Spleen (tissue), 11 donors: ENCODE data around the gene ST7L. TPM values are rescaled to one million over a fixed set of nuclear protein-coding genes. Genes with fewer than 3 reads are reported as not detected.

ENCODE experiments used
- DNase-seq: peaks from one replicate; pipeline ENCODE4 v3.0.0-alpha.2; 2020
- H3K27ac ChIP-seq, 8 donors: fragments of 200-600 bp; sonication (generic) in 7 of 8; 1 replicate in 4 of 8; 2 replicates in 4 of 8; pipeline versions ENCODE4 v1.5.0 to v1.8.0; 2016 to 2021; ENCODE audit warnings: inconsistent platforms in 4 of 8, mild to moderate bottlenecking in 4 of 8, moderate library complexity in 1 of 8
- H3K27me3 ChIP-seq, 7 donors: fragments of 200-600 bp; sonication (generic) in 6 of 7; replicated peaks in 1 of 7; 1 replicate in 4 of 7; 2 replicates in 3 of 7; pipeline versions ENCODE4 v1.5.0 to v1.8.0; 2016 to 2021; ENCODE audit warnings: inconsistent platforms in 3 of 7, mild to moderate bottlenecking in 1 of 7
- H3K36me3 ChIP-seq, 6 donors: fragments of 200-600 bp; sonication (generic) in 5 of 6; 1 replicate in 4 of 6; 2 replicates in 2 of 6; pipeline versions ENCODE4 v1.5.0 to v1.8.0; 2016 to 2021; ENCODE audit warnings: inconsistent platforms in 2 of 6
- H3K4me1 ChIP-seq, 6 donors: fragments of 200-600 bp; sonication (generic) in 5 of 6; 1 replicate in 3 of 6; 2 replicates in 3 of 6; pipeline versions ENCODE4 v1.5.0 to v1.8.0; 2016 to 2021; ENCODE audit warnings: inconsistent platforms in 3 of 6
- H3K4me3 ChIP-seq, 8 donors: fragments of 200-600 bp; sonication (generic) in 7 of 8; 1 replicate in 4 of 8; 2 replicates in 4 of 8; pipeline versions ENCODE4 v1.5.0 to v1.8.0; 2016 to 2021; ENCODE audit warnings: inconsistent platforms in 4 of 8, mild to moderate bottlenecking in 4 of 8, moderate library complexity in 2 of 8
- H3K9me3 ChIP-seq, 8 donors: fragments of 200-600 bp; sonication (generic) in 7 of 8; 1 replicate in 4 of 8; 2 replicates in 4 of 8; pipeline versions ENCODE4 v1.5.0 to v1.8.0; 2016 to 2021; ENCODE audit warnings: inconsistent platforms in 4 of 8
- POLR2A ChIP-seq, 3 donors: fragments of 450-650 bp; IDR thresholded peaks; one replicate each; pipeline ENCODE4 v1.5.1; 2017; ENCODE audit warnings: antibody characterized with exemption in 3 of 3, mild to moderate bottlenecking in 1 of 3
- POLR2AphosphoS5 ChIP-seq, 3 donors: sonication (generic); formaldehyde crosslinking; IDR thresholded peaks; one replicate each; pipeline ENCODE4 v1.5.1; 2017; ENCODE audit warnings: antibody characterized with exemption in 3 of 3
- WGBS, 5 donors: extraction: QIAGEN DNeasy Blood & Tissue Kit in 3 of 5; methylation state at CpG; one replicate each; pipeline versions ENCODE4 v1.1.5 to v1.1.7; 2013 to 2018; 5-methylcytosine and 5-hydroxymethylcytosine counted together
- intact Hi-C: fragments of 100-400 bp; cut with DNase I; formaldehyde crosslinking; loops from one replicate; pipeline ENCODE4 v1.15.0; 2023; ENCODE audit warnings: low total_unique reads
- polyA plus RNA-seq, 3 donors: library from polyadenylated mRNA; stranded (reverse); fragments of 200-250 nt; gene quantifications; one replicate each; pipeline ENCODE4 v1.2.1, GENCODE V29; 2013
- total RNA-seq, 7 donors: library from RNA; depleted of rRNA in 3 of 7; stranded (reverse); fragments of >200 nt in 3 of 7; fragmentation: NEBNext Ultra II Directional in 4 of 7; extraction: Animal tissue kit (Norgen Biotek cat#: 25700) in 4 of 7; gene quantifications; one replicate each; pipeline versions ENCODE4 v1.1.0 to v1.2.1, GENCODE V29; 2016 to 2021
- TF ChIP-seq, protein P1 (sequence below), 11 experiments: fragments of 200-600 bp in 7 of 11; fragments of 450-650 bp in 4 of 11; sonication (generic) in 4 of 11; IDR thresholded peaks in 8 of 11; conservative IDR thresholded peaks in 3 of 11; 1 replicate in 7 of 11; 2 replicates in 4 of 11; pipeline versions ENCODE4 v1.4.0 to v1.8.0; 2016 to 2021; ENCODE audit warnings: antibody characterized with exemption in 11 of 11, inconsistent platforms in 4 of 11, mild to moderate bottlenecking in 1 of 11
- donor health status: healthy with polysubstance abuse.
- donor health status: DM: no; HTN: no; CAD: no; lungs with moderate emphysema.
- donor health status: DM: no; HTN: no; CAD: no.
- donor health status: Bipolar disorder and iron deficiency.
- donor health status: healthy.
- donor health status: DM: no; HTN: no; CAD: no.
- donor health status: DM: yes; HTN: yes; CAD: no.

Gene ST7L
- total and polyA plus RNA-seq, 10 donors, result 6.1 to 23.9 (median 18.6) TPM

DNA sequence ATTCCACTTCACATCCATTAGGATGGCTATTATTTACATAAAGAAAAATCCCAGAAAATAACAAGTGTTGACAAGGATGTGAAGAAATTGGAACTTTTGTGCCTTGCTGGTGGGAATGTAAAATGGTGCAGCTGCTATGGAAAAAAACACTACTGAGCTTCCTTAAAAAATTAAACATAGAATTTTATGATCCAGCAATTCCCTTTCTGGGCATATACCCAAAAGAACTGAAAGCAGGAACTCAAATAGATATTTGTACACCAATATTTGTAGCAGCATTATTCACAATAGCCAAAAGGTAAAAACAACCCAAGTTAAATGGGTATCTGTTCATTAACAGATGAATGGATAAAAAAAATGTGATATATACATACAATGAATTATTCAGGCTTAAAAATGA, 64.5 kb downstream of the ST7L start:
- intact Hi-C loops, result no loop called here
- no peak for DNase-seq
- H3K9me3 ChIP-seq, result no peaks in the 10 kb centered on the region
- H3K4me1 ChIP-seq, result no peaks in the 10 kb centered on the region
- no peaks in the 10 kb centered on the region for H3K27me3 ChIP-seq
- TF ChIP-seq POLR2A (IDR thresholded peaks at IDR 0.05) (no peak), POLR2AphosphoS5 (IDR thresholded peaks at IDR 0.05) (no peak)
- TF ChIP-seq, protein P1, sequence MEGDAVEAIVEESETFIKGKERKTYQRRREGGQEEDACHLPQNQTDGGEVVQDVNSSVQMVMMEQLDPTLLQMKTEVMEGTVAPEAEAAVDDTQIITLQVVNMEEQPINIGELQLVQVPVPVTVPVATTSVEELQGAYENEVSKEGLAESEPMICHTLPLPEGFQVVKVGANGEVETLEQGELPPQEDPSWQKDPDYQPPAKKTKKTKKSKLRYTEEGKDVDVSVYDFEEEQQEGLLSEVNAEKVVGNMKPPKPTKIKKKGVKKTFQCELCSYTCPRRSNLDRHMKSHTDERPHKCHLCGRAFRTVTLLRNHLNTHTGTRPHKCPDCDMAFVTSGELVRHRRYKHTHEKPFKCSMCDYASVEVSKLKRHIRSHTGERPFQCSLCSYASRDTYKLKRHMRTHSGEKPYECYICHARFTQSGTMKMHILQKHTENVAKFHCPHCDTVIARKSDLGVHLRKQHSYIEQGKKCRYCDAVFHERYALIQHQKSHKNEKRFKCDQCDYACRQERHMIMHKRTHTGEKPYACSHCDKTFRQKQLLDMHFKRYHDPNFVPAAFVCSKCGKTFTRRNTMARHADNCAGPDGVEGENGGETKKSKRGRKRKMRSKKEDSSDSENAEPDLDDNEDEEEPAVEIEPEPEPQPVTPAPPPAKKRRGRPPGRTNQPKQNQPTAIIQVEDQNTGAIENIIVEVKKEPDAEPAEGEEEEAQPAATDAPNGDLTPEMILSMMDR (IDR thresholded peaks at IDR 0.05 in 8 of 11, conservative IDR thresholded peaks at IDR 0.05 in 3 of 11), result no peak
- no peak overlapping the region for H3K27ac ChIP-seq
- H3K4me3 ChIP-seq, result no peak overlapping the region
- H3K36me3 ChIP-seq, result peaks cover 0 to 45% (median 0%) of the 10 kb centered on the region in 6 donors

DNA sequence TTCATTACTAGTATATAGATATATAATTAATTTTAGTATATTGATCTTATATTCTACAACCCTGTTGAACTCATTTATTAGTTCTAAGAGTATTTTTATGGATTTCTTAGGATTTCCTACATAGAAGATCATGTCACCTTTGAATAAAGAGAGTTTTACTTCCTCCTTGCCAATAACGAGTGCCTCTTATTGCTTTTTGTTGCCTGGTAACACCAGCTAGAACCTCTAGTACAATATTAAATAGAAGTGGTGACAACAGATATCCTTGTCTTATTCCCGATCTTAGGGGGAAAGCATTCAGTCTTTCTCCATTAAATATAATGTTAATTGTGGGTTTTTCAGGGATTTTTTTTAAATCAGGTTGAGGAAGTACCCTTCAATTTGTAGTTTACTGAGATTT, 69.4 kb downstream of the ST7L start:
- TF ChIP-seq POLR2A (IDR thresholded peaks at IDR 0.05), result no peak
- TF ChIP-seq, protein P1 (IDR thresholded peaks at IDR 0.05 in 8 of 11, conservative IDR thresholded peaks at IDR 0.05 in 3 of 11), result no peak
- no peak for TF ChIP-seq POLR2AphosphoS5 (IDR thresholded peaks at IDR 0.05)
- H3K4me3 ChIP-seq, result no peak overlapping the region
- no peaks in the 10 kb centered on the region for H3K27me3 ChIP-seq
- intact Hi-C loops, result no loop called here
- DNase-seq, result no peak
- 72 to 93% (median 82%) methylated on average over 2 of the region's 2 CpGs for WGBS, 5 donors
- H3K36me3 ChIP-seq, result peaks cover 0 to 46% (median 6%) of the 10 kb centered on the region in 6 donors
- no peaks in the 10 kb centered on the region for H3K4me1 ChIP-seq
- no peak overlapping the region for H3K27ac ChIP-seq
- no peaks in the 10 kb centered on the region for H3K9me3 ChIP-seq

DNA sequence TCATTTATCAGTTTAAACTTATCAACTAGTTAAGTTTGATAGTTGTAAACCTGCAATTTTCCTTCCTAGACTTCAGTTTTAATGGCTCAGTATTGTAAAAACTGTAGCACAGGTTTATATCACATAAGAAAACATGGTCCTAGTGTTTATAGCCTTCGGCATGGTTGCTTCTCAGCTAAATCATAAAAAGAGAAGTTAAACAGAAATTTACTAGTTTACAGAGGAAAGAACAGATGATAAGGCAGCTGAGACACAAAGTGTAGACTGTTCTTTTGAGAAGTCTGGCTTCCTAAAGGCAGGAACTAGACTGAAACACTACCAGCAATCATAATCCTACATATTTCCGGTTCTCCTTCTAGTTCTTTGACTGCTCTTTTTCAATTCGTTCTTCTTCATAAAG, 70.4 kb downstream of the ST7L start:
- TF ChIP-seq POLR2A (IDR thresholded peaks at IDR 0.05) (no peak), POLR2AphosphoS5 (IDR thresholded peaks at IDR 0.05) (no peak)
- TF ChIP-seq, protein P1 (IDR thresholded peaks at IDR 0.05 in 8 of 11, conservative IDR thresholded peaks at IDR 0.05 in 3 of 11), result no peak
- Histone ChIP-seq H3K4me3 (no peak overlapping the region), H3K9me3 (no peaks in the 10 kb centered on the region), H3K27me3 (no peaks in the 10 kb centered on the region), H3K27ac (no peak overlapping the region), H3K36me3 (peaks cover 0 to 36% (median 6%) of the 10 kb centered on the region in 6 donors), H3K4me1 (no peaks in the 10 kb centered on the region)
- 40 to 66% (median 53%) methylated on average over 3 of the region's 3 CpGs for WGBS, 5 donors
- DNase-seq, result no peak
- intact Hi-C loops, result no loop called here

DNA sequence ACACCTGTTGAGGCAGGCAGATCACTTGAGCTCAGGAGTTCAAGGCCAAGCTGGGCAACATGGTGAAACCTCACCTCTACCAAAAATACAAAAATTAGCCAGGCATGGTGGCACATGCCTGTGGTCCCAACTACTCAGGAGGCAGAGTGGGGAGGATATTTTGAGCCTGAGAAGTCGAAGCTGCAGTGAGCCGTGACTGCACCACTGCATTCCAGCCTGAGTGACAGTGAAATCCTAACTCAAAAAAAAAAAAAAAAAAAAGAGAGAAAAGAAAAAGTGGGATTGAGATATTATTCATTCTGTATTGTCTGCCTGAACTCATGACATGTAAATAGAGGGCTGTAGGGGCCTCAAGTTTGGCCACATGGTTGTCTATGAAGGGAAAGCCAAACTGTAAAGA, 72.9 kb downstream of the ST7L start:
- Histone ChIP-seq H3K36me3 (peaks cover 0 to 59% (median 12%) of the 10 kb centered on the region in 6 donors), H3K4me3 (no peak overlapping the region), H3K27ac (no peak overlapping the region), H3K4me1 (no peaks in the 10 kb centered on the region), H3K27me3 (no peaks in the 10 kb centered on the region), H3K9me3 (no peaks in the 10 kb centered on the region)
- intact Hi-C loops, result no loop called here
- TF ChIP-seq POLR2AphosphoS5 (IDR thresholded peaks at IDR 0.05) (no peak), POLR2A (IDR thresholded peaks at IDR 0.05) (no peak)
- TF ChIP-seq, protein P1 (IDR thresholded peaks at IDR 0.05 in 8 of 11, conservative IDR thresholded peaks at IDR 0.05 in 3 of 11), result no peak
- WGBS, 5 donors, result 94 to 100% (median 95%) methylated on average over 2 of the region's 2 CpGs
- DNase-seq, result no peak
